DND-41 (cell line): Measurements from ENCODE around the gene SIRT6.

Experiments used
- CTCF ChIP-seq: IDR thresholded peaks from 2 replicates; pipeline ENCODE4 v1.5.1; 2012; ENCODE audit warnings: borderline replicate concordance, low read length, moderate library complexity, mild to moderate bottlenecking; ENCODE audit not compliant: poor library complexity, severe bottlenecking; ENCODE audit errors: extremely low read depth
- EZH2 ChIP-seq: IDR thresholded peaks from 3 replicates; pipeline ENCODE4 v1.6.1; 2012; ENCODE audit warnings: borderline replicate concordance, low read depth, mild to moderate bottlenecking, moderate library complexity, low read length, inconsistent platforms; ENCODE audit not compliant: severe bottlenecking

- TF ChIP-seq CTCF (no peak), EZH2 (no peak)
Observed at GRCh38 chr19:4228765-4229178, 46.4 kb upstream of the SIRT6 start.
